Nephron (organoid): Measurements from ENCODE around the gene C5AR2.

Experiments used
- H3K27ac Mint-ChIP-seq, 3 experiments: 2 replicates each; pipeline ENCODE4 v1.8.0; 2020; ENCODE audit warnings: mixed read lengths in 3 of 3, mild to moderate bottlenecking in 2 of 3, moderate library complexity in 1 of 3
- H3K27me3 Mint-ChIP-seq: 2 replicates; pipeline ENCODE4 v1.8.0; 2021; ENCODE audit warnings: low read depth, mild to moderate bottlenecking, moderate library complexity, mixed read lengths
- H3K36me3 Mint-ChIP-seq: 2 replicates; pipeline ENCODE4 v1.8.0; 2020; ENCODE audit warnings: low read depth, mixed read lengths
- H3K4me1 Mint-ChIP-seq: 2 replicates; pipeline ENCODE4 v1.8.0; 2020; ENCODE audit warnings: mixed read lengths
- H3K4me3 Mint-ChIP-seq, 3 experiments: 2 replicates each; pipeline ENCODE4 v1.8.0; 2020; ENCODE audit warnings: mild to moderate bottlenecking in 3 of 3, mixed read lengths in 3 of 3, moderate library complexity in 2 of 3
- H3K9me3 Mint-ChIP-seq: 2 replicates; pipeline ENCODE4 v1.8.0; 2020; ENCODE audit warnings: mixed read lengths
- TF ChIP-seq, protein P1 (sequence below), 3 experiments: fragments of 200-600 bp; sonication (generic); IDR thresholded peaks; one replicate each; pipeline ENCODE4 v1.5.0; 2021; ENCODE audit warnings: antibody characterized with exemption in 3 of 3; ENCODE audit not compliant: unreplicated experiment in 3 of 3

C5AR2 gene

DNA sequence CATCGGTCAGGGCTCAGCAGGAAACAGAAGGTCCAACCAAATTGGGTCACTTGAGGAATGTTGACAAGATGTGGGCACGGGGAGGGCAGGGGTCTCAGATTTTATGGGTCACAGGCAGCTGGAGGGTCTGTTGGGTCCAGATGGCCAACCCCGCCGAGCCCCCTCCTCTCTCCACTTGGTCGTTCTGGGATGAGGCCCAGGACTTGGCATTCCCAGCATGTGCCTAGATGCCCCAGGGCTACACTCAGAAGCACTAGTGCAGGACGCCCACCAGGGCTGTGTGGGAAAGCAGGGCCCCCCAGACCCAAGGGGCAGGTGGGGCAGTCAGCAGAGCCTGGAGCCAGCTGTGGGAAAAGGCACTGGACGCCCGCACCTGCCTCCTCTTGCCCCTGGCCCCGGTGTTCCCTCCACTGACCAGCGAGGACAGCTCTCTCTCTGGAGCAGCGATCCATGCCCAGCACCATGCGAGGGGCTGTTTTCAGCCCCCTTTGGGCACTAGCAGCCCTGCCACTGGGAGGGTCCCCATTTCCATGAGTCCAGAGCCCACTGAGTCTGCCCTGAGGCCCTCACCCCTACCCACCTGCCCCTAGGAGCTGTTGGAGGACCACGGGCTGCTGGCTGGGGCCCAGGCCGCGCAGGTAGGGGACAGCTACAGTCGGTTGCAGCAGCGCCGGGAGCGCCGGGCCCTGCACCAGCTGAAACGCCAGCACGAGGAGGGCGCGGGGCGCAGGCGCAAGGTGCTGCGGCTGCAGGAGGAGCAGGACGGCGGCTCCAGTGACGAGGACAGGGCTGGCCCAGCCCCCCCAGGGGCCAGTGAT, 43.1 kb downstream of the C5AR2 start:
- Mint-ChIP-seq H3K27ac (no peak overlapping the region), H3K4me1 (peaks cover 4% of the 10 kb centered on the region), H3K36me3 (peaks cover 28% of the 10 kb centered on the region), H3K4me3 (no peak overlapping the region), H3K9me3 (no peaks in the 10 kb centered on the region), H3K27me3 (no peaks in the 10 kb centered on the region)
- TF ChIP-seq, protein P1, sequence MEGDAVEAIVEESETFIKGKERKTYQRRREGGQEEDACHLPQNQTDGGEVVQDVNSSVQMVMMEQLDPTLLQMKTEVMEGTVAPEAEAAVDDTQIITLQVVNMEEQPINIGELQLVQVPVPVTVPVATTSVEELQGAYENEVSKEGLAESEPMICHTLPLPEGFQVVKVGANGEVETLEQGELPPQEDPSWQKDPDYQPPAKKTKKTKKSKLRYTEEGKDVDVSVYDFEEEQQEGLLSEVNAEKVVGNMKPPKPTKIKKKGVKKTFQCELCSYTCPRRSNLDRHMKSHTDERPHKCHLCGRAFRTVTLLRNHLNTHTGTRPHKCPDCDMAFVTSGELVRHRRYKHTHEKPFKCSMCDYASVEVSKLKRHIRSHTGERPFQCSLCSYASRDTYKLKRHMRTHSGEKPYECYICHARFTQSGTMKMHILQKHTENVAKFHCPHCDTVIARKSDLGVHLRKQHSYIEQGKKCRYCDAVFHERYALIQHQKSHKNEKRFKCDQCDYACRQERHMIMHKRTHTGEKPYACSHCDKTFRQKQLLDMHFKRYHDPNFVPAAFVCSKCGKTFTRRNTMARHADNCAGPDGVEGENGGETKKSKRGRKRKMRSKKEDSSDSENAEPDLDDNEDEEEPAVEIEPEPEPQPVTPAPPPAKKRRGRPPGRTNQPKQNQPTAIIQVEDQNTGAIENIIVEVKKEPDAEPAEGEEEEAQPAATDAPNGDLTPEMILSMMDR (IDR thresholded peaks at IDR 0.05; ENCODE audit: unreplicated experiment in 3 of 3), result no peak

DNA sequence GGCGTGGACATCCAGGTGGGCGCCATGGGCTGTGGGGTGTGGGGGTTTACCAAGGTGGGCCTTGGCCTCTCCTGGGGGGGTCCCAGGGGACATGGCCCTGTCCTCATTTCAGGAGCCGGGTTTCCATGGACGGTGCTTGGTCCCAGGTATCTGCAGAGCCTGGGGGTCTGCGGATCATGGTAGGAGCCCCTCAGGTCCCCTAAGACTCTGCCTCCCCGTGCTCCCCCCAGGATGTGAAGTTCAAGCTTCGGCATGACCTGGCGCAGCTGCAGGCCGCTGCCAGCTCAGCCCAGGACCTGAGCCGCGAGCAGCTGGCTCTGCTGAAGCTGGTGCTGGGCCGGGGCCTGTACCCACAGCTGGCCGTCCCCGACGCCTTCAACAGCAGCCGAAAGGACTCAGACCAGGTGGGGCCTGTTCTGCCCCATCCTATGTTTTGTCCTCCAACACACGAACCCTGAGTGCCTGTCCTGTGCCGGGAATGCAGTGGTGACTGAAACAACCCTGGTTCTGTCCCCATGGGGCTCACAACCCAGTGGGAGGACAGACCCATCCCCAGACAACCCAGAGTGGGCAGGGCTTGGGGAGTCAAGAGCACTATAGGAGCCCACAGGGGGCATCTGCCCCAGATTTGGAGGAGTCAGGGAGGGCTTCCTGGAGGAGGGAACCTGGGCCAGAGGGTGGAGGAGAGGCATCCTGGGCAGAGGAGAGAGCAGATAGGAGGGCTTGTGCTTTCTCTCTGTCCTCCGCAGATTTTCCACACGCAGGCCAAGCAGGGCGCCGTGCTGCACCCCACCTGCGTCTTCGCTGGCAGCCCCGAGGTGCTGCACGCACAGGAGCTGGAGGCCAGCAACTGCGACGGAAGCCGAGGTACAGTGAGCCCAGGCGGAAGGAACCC, 44.0 kb downstream of the C5AR2 start:
- TF ChIP-seq, protein P1 (IDR thresholded peaks at IDR 0.05; ENCODE audit: unreplicated experiment in 3 of 3), result no peak
- peaks cover 32% of the 10 kb centered on the region for H3K36me3 Mint-ChIP-seq
- H3K27me3 Mint-ChIP-seq, result no peaks in the 10 kb centered on the region
- no peaks in the 10 kb centered on the region for H3K9me3 Mint-ChIP-seq
- H3K27ac Mint-ChIP-seq, result no peak overlapping the region
- H3K4me1 Mint-ChIP-seq, result no peaks in the 10 kb centered on the region
- H3K4me3 Mint-ChIP-seq, result no peak overlapping the region

DNA sequence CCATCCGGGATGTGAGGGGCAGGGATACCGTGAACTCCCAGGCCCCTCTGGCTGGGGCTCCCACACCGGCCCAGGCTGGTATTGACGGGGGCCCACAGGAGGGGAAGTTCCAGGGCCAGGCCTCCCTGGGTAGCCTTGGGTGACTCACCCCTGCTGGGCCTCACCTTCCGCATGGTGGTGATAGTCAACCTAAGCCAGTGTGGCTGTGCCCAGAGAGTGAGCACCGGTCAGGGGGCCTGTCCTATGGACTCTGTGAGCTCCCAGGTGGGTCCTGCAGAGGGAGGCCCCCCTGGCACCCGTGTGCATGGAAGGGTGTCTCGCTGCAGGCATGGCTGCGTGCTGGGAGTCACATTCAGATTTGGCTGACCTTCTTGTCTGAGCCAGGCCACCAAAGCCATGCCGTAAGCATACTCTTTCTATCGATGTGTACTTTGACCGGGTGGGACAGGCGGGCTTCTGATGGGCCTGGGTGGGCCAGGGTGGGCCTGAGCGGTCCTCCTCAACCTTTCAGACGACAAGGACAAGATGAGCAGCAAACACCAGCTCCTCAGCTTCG, 44.7 kb downstream of the C5AR2 start:
- TF ChIP-seq, protein P1 (IDR thresholded peaks at IDR 0.05; ENCODE audit: unreplicated experiment in 3 of 3), result no peak
- Mint-ChIP-seq H3K27me3 (no peaks in the 10 kb centered on the region), H3K9me3 (no peaks in the 10 kb centered on the region), H3K4me1 (no peaks in the 10 kb centered on the region), H3K36me3 (peaks cover 37% of the 10 kb centered on the region), H3K4me3 (no peak overlapping the region), H3K27ac (no peak overlapping the region)

DNA sequence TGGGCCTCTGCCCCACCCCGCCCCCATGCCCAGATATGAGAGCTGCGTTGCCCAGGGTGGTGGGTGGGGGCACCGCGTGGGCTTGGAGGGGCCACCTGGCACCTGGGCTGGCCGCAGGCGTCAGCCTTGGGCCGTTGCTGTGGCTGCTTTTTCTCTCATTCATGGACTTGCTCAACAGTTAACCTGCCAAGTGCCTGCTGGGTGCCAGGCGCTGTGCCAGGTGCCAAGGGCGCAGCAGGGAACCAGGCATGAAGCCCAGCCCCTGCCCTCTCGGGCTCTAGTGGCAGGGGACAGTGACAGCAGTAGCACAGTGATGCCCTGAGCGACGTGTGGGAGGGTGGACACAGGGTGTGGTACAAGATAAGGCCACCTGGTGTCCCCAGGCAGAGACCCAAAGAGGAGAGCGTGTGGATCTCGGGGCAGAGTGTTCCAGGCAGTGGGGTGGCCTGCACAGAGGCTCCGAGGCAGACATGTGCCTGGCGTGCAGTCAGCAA, 45.3 kb downstream of the C5AR2 start:
- H3K4me3 Mint-ChIP-seq, result no peak overlapping the region
- H3K27me3 Mint-ChIP-seq, result no peaks in the 10 kb centered on the region
- no peak overlapping the region for H3K27ac Mint-ChIP-seq
- H3K9me3 Mint-ChIP-seq, result no peaks in the 10 kb centered on the region
- peaks cover 36% of the 10 kb centered on the region for H3K36me3 Mint-ChIP-seq
- no peaks in the 10 kb centered on the region for H3K4me1 Mint-ChIP-seq
- TF ChIP-seq, protein P1 (IDR thresholded peaks at IDR 0.05; ENCODE audit: unreplicated experiment in 3 of 3), result no peak

DNA sequence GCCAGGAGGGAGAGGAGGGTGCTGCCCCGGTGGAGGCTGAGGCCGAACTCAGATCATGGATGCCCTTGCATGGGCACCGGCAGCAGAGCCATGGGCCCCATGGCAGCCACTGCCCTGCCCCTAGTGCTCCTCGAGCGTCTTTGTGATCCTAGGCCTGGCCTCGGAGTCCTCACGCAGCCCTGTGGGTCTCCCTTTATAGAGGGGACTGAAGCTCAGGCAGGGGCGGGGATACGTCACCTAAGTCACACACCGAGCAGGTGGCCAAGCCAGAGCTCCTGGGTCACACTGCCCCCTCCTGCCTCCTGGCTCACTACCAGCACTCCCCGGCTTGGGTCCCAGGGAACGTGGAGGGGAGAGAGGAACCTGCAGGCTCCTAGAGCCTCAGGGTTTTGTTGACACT, 45.8 kb downstream of the C5AR2 start:
- Mint-ChIP-seq H3K9me3 (no peaks in the 10 kb centered on the region), H3K27ac (no peak overlapping the region), H3K4me3 (no peak overlapping the region), H3K36me3 (peaks cover 37% of the 10 kb centered on the region), H3K4me1 (no peaks in the 10 kb centered on the region), H3K27me3 (no peaks in the 10 kb centered on the region)
- TF ChIP-seq, protein P1 (IDR thresholded peaks at IDR 0.05; ENCODE audit: unreplicated experiment in 3 of 3), result no peak
